ENCODE data around the gene PRKAR2B. TPM values are rescaled to one million over a fixed set of nuclear protein-coding genes. Genes with fewer than 3 reads are reported as not detected.

Gene PRKAR2B
- total and polyA plus RNA-seq, 2 donors (not counting 1 experiment from before 2014, with no cell fraction given) = 6.5 to 14.7 TPM

DNA sequence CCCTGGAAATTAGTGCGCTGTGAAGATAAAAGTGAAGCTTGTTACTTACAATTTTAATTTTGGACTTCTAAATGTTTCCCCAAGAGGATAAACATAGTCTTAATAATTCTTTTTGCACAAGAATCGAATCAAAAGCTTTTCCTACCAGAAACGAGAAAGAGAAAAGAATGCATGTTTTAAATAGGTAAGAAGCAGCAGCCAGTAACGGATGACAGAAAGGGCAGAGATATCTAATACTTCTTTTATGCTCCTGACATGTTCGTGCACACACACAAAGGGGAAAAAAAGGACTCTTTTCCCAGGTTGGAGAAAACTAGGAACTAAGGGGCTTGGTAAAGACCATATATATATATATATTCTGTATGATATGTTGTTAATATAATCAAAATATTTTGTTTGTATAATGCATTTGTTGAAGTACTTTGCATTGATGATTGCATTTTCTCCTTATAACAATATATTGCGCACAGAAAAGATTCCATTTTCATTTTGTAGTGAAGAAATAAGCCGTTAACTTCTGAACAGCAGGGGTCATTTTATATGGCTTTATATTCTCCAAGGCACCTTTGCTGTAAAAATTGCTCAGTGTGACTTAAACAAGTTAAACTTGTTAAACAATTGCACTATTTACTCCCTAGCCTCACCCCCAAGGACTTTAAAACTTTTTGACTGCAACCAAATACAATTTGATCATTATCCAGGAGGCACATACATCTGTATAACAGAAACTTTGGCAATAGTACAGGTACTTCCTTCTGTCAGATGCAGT lies 2.2 kb downstream of the PRKAR2B start:
- Histone ChIP-seq H3K27me3 (ENCODE audit: control insufficient read depth, insufficient read depth, low read length) (no peaks in the 10 kb centered on the region), H4K20me1 (ENCODE audit: control insufficient read depth, extremely low read depth, insufficient read depth, low read length) (no peaks in the 10 kb centered on the region), H3K36me3 (ENCODE audit: control insufficient read depth, insufficient read depth, low read length) (no peaks in the 10 kb centered on the region), H3K4me3 (replicated peaks in 1 of 4; ENCODE audit: control extremely low read depth in 1 of 4, insufficient read depth in 1 of 4, low read depth in 3 of 4, low read length in 4 of 4) (no peak overlapping the region), H2AFZ (ENCODE audit: low read length) (no peak overlapping the region), H3K9me3 (ENCODE audit: control insufficient read depth, insufficient read depth, low read depth, low read length) (no peaks in the 10 kb centered on the region), H3K27ac (ENCODE audit: insufficient read depth, low read length) (no peak overlapping the region), H3K4me2 (ENCODE audit: extremely low read depth, insufficient read depth, low read length) (no peak overlapping the region), H3K4me1 (ENCODE audit: control insufficient read depth, extremely low read depth, insufficient read depth, low read length) (peaks cover under 1% of the 10 kb centered on the region), H3K79me2 (ENCODE audit: control insufficient read depth, insufficient read depth, low read length) (no peaks in the 10 kb centered on the region), H3K9ac (ENCODE audit: insufficient read depth, low read length) (no peak overlapping the region)
- TF ChIP-seq EZH2 (IDR thresholded peaks at IDR 0.05; ENCODE audit: low read length, missing control alignments) = no peak
- TF ChIP-seq, protein P1, sequence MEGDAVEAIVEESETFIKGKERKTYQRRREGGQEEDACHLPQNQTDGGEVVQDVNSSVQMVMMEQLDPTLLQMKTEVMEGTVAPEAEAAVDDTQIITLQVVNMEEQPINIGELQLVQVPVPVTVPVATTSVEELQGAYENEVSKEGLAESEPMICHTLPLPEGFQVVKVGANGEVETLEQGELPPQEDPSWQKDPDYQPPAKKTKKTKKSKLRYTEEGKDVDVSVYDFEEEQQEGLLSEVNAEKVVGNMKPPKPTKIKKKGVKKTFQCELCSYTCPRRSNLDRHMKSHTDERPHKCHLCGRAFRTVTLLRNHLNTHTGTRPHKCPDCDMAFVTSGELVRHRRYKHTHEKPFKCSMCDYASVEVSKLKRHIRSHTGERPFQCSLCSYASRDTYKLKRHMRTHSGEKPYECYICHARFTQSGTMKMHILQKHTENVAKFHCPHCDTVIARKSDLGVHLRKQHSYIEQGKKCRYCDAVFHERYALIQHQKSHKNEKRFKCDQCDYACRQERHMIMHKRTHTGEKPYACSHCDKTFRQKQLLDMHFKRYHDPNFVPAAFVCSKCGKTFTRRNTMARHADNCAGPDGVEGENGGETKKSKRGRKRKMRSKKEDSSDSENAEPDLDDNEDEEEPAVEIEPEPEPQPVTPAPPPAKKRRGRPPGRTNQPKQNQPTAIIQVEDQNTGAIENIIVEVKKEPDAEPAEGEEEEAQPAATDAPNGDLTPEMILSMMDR (conservative IDR thresholded peaks at IDR 0.05 in 1 of 2, IDR thresholded peaks at IDR 0.05 in 1 of 2; ENCODE audit: low read depth in 1 of 2, low read length in 2 of 2) = no peak
- DNase-seq (ENCODE audit: low read depth in 2 of 2) = no peak

DNA sequence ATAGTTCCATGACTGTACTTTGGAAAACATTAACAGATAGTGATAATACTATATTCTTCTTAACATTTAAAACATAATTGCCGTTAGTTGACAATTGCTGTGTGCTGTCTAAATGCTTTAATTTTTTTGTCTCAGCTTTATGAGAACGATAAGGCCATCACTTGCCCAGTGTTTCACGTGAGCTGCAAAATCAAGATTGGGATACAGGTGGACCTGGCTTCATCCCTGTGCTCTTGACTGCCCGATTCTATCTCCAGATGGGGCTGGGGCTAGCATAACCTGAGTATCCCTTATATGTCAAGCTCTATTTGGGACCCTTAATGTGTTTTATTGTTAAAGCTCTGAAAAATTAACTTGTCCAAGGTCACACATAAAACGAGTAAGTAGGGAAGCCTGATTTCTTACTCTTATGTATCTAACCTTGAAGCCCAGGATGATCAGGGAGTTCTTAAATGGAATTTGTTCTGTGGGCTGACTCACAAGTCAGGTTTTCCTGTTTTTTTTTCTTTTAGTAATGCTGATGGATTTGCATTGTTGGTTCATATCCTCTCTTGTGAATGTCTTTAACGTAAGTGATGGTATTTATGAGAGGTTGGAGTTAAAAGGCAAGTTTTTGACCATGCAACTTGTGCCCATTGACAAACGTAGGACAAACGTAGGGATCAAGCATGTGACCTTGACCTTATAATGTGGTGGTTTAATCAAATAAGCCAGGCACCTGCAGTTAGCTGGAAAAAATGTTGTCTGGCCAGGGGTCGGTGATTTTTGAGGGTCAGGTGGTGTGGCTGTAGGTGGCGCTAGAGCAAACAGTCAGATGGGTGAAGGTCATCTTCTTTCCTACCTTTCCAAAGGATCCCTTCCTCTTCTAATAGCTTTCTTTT lies 3.6 kb downstream of the PRKAR2B start:
- peak in 1 of 2 donors; percentile 46 for DNase-seq (ENCODE audit: low read depth in 2 of 2)
- H3K27ac ChIP-seq (ENCODE audit: insufficient read depth, low read length) = no peak overlapping the region
- no peaks in the 10 kb centered on the region for H3K27me3 ChIP-seq (ENCODE audit: control insufficient read depth, insufficient read depth, low read length)
- H3K79me2 ChIP-seq (ENCODE audit: control insufficient read depth, insufficient read depth, low read length) = no peaks in the 10 kb centered on the region
- no peak overlapping the region for H3K9ac ChIP-seq (ENCODE audit: insufficient read depth, low read length)
- H2AFZ ChIP-seq (ENCODE audit: low read length) = no peak overlapping the region
- H4K20me1 ChIP-seq (ENCODE audit: control insufficient read depth, extremely low read depth, insufficient read depth, low read length) = no peaks in the 10 kb centered on the region
- H3K4me2 ChIP-seq (ENCODE audit: extremely low read depth, insufficient read depth, low read length) = no peak overlapping the region
- H3K36me3 ChIP-seq (ENCODE audit: control insufficient read depth, insufficient read depth, low read length) = no peaks in the 10 kb centered on the region
- H3K4me1 ChIP-seq (ENCODE audit: control insufficient read depth, extremely low read depth, insufficient read depth, low read length) = peaks cover 2% of the 10 kb centered on the region
- H3K4me3 ChIP-seq (replicated peaks in 1 of 4; ENCODE audit: control extremely low read depth in 1 of 4, insufficient read depth in 1 of 4, low read depth in 3 of 4, low read length in 4 of 4) = no peak overlapping the region
- TF ChIP-seq EZH2 (IDR thresholded peaks at IDR 0.05; ENCODE audit: low read length, missing control alignments) = no peak
- TF ChIP-seq, protein P1 (conservative IDR thresholded peaks at IDR 0.05 in 1 of 2, IDR thresholded peaks at IDR 0.05 in 1 of 2; ENCODE audit: low read depth in 1 of 2, low read length in 2 of 2) = no peak
- H3K9me3 ChIP-seq (ENCODE audit: control insufficient read depth, insufficient read depth, low read depth, low read length) = no peaks in the 10 kb centered on the region

DNA sequence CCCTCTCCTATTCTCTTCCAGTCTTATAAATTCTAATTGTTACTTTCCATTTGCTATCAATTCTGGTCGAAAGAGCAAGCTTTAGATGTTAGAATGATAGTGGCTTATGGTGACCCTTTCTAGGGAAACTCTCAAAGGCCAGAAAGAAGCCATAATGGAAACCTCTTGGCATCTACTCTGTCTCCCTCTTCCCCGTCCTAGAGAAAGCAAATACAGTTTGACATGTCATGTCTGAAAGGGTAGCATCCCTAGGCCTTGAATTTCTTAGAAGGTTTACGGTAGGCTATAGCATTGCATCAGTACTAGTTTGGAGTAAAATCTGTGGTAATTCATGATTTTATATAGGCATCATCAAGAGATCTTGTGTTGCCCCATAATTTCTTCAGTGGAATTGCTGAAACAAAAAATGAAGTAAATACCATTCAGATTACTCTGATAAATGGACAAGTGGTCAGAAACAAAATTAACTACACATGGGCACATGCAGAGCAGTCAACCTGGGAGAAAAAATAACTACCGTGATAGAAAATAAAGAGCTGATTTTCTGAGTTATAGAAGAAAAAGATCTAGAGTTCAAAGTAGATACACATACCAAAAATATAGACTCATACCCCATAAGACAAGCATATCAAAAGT lies 4.4 kb downstream of the PRKAR2B start:
- no peak for DNase-seq (ENCODE audit: low read depth in 2 of 2)
- Histone ChIP-seq H4K20me1 (ENCODE audit: control insufficient read depth, extremely low read depth, insufficient read depth, low read length) (no peaks in the 10 kb centered on the region), H3K4me1 (ENCODE audit: control insufficient read depth, extremely low read depth, insufficient read depth, low read length) (peaks cover 2% of the 10 kb centered on the region), H3K9ac (ENCODE audit: insufficient read depth, low read length) (no peak overlapping the region), H3K9me3 (ENCODE audit: control insufficient read depth, insufficient read depth, low read depth, low read length) (no peaks in the 10 kb centered on the region), H3K36me3 (ENCODE audit: control insufficient read depth, insufficient read depth, low read length) (no peaks in the 10 kb centered on the region), H3K27ac (ENCODE audit: insufficient read depth, low read length) (no peak overlapping the region), H2AFZ (ENCODE audit: low read length) (no peak overlapping the region), H3K4me3 (replicated peaks in 1 of 4; ENCODE audit: control extremely low read depth in 1 of 4, insufficient read depth in 1 of 4, low read depth in 3 of 4, low read length in 4 of 4) (no peak overlapping the region), H3K4me2 (ENCODE audit: extremely low read depth, insufficient read depth, low read length) (no peak overlapping the region), H3K27me3 (ENCODE audit: control insufficient read depth, insufficient read depth, low read length) (no peaks in the 10 kb centered on the region), H3K79me2 (ENCODE audit: control insufficient read depth, insufficient read depth, low read length) (no peaks in the 10 kb centered on the region)
- TF ChIP-seq, protein P1 (conservative IDR thresholded peaks at IDR 0.05 in 1 of 2, IDR thresholded peaks at IDR 0.05 in 1 of 2; ENCODE audit: low read depth in 1 of 2, low read length in 2 of 2) = no peak
- no peak for TF ChIP-seq EZH2 (IDR thresholded peaks at IDR 0.05; ENCODE audit: low read length, missing control alignments)
